Activated CD4-positive, CD25-positive, alpha-beta regulatory T cell (primary cell): ENCODE results near the gene BYSL.
A peak's percentile ranks its signal among the peaks of the same experiment; 100 is the strongest.
"Not testable (repeated sequence)": the region's sequence is repeated elsewhere in the genome, so short reads cannot be mapped to it uniquely, and the experiment has no call there.

Source experiments
- DNase-seq, 4 experiments: peaks; one replicate each; lab custom pipeline; 2025; lab: John Stamatoyannopoulos, UW

Gene BYSL

DNA sequence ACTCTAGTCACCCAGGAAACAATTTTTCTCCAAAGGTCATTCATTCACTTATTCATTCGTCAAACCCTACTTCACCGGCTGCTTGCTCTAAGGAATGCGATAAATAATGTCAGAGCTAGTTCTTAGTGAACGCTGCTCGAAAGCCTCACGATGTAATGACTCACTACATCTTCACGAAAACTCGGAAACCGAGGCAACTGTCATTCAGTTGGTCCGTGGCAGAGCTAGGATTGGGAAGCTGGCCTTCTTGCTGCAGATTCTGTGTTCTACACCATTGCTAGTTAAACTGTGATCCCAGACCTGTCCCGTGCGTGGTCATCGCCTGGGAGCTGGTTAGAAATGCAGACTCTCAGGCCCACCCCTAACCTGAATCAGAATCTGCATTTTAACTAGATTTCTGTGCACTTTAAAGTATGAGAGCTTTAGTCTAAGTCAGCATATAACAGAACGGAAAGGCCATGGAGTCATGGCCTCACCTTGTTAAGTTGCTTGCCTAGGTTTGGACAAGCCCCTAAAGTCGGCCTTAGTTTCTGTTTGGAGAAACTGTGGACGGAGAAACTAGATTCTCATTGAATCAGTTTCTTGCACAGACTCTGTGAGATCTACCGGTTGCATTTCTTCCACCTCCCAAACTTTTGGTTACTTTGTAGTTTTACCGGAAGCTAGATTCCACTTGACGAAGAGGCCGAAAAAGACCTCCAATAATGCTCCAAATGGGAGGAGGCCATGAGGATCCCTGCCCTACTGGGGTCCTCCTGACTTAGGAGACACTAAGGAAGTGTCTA, 21.0 kb downstream of the BYSL start:
- DNase-seq = no peak

GRCh38 chr6:41942882-41943281, 21.6 kb downstream of the BYSL start:
- DNase-seq = not testable (repeated sequence)

GRCh38 chr6:41943456-41943855, 22.2 kb downstream of the BYSL start:
- DNase-seq = no peak

- no peak for DNase-seq
Observed at GRCh38 chr6:41947581-41948220, 26.4 kb downstream of the BYSL start.

- DNase-seq = no peak
Observed at GRCh38 chr6:41954668-41955067, 33.4 kb downstream of the BYSL start.

- DNase-seq = no peak
Observed at GRCh38 chr6:41955412-41955811, 34.1 kb downstream of the BYSL start.

- DNase-seq = no peak
Observed at GRCh38 chr6:41957117-41957516, 35.8 kb downstream of the BYSL start.

DNA sequence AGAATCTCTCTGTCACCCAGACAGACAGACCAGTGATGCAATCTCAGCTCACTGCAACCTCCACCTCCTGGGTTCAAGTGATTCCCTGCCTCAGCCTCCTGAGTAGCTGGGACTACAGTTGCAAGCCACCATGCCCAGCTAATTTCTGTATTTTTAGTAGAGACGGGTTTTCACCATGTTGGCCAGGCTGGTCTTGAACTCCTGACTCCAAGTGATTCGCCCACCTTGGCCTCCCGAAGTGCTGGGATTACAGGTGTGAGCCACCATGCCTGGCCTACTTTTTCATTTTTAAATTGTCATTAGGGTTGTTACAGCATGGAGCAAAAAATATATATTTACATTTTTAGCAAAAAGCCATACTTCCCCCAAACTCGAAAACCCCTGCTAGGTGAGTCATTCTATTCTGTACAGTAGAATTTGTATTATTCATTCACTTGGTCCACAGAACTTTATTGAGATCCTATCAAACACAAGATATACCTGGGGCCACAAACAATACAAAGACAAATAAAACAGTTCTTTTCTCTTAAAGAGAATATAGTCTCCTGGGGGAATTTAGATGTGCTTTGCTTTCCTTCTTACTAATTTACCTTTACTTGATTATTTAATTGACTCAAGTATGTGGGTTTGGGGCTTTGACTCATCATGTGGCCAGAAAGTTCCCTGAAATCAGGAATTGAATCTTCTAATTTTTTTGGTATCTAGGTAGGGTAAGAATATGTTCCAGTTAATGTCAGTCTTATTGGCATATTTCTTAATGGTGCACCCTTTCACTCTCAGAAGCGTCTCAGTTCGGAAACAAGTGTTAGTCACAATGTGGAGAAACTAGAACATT, 36.9 kb downstream of the BYSL start:
- no peak for DNase-seq

- no peak for DNase-seq
Observed at GRCh38 chr6:41960028-41960427, 38.7 kb downstream of the BYSL start.

DNA sequence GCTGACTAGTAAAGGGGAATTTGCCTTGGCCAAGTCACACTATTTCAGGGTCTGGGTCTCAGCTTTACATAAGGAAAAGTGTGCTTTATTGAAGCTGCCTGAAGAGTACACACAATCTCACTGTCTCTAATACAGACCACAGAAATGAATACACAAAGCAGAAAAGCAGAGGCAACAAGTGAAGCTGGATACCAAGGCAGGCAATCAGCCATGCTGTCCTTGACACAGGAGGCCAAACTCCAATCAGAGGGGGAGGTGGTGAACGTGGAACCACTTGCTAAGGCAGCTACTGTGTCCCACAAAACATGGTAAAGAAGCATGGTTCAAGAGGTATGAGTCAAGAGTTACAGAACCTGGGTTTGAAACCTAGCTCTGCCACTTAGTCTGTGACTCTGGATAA, 42.1 kb downstream of the BYSL start:
- DNase-seq = no peak

GRCh38 chr6:41964201-41964887, 43.0 kb downstream of the BYSL start:
- DNase-seq = no peak

GRCh38 chr6:41965429-41966213, 44.3 kb downstream of the BYSL start:
- DNase-seq = no peak

DNA sequence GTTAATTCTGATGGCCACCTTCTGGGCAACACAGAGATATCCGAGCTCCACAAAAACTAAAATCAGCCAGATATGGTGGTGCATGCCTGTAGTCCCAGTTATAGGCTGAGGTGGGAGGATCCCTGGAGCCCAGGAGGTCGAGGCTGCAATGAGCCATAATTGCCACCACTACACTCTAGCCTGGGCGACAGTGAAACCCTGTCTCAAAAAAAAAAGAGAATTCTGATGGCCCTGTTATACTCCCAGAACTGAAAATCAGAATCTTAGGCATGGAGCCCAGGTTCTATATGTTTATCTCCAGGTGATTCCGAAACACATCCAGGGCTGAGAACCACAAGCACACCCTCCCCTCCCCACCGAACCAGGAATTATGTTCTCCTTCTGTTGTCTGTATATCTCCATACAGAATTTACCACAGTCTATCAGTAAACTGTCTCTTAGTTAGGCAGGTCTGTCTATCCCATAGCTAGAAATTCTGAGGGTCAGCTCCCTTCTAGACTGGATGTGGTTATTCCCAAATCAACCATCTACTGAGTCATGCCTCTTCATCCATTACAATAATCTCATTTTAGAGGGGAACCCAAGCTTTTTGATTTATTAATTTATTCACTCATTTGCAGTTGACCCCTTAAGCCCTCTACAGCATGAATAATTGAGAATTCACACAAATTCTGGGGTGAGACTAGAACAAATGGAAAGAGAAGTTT, 45.1 kb downstream of the BYSL start:
- DNase-seq = no peak

DNA sequence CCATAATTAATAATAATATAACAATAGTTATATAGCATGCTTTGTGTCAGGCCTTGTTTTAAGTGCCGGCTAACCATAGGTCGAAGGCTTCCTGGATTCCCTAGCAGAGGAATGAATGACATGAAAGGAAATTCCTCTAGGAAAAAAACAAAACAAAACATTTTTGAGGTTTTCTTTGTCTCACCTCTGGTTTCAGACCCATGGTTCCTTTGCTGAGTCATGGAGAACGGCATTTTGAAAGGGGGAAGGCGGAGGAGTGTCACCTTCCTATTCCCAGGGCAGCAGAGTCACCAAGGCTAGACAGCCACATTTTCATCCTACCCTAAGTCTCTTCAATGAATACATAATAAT, 45.6 kb downstream of the BYSL start:
- DNase-seq = no peak

GRCh38 chr6:41967312-41968287, 46.3 kb downstream of the BYSL start:
- DNase-seq = no peak

DNA sequence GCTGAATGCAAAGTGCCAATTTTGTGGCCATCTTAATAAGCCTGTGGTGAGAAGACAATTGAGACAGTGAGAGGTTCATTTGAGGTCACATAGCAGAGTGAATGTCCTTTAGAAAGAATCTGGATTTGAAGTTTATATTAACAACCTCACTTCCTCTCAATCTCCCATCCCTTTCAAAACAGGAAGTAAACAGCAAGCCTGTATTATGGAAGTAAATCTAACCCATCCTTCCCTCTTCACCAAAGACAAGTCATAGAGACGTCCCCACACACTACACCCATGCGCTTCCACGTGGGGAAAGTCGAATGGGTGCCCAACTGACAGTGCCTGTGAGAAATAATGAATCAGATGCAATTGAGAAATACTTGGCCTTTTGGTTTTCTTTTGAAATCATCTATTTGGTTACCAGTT, 49.1 kb downstream of the BYSL start:
- peak in 1 of 4 experiments; percentile 10 for DNase-seq

- DNase-seq = no peak
Observed at GRCh38 chr6:41972826-41973225, 51.5 kb downstream of the BYSL start.

DNA sequence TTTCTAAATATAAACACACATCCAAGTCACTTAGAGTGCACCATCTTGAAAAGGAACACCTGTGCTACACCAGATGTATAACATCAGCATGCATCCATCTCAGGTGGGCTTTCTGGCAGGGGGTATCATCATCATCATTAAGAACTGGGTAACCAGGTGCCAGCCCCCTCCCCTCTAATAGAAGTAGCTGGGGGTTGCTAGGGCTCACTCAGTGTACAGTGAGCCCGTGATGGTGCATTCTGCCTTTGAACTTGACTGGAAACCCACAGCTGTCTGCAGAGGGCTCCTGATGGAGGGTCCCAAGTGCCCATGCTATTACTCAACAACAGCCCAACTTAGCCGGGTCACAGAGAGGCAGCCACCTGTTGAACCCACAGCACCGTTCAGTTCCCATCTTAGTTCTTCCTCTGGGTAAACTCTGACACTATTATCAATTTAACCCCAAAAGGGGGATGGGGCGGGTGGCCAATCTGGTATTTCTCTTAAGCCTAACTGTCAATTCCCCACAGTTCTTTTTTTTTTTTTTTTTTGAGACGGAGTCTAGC, 53.1 kb downstream of the BYSL start:
- no peak for DNase-seq

DNA sequence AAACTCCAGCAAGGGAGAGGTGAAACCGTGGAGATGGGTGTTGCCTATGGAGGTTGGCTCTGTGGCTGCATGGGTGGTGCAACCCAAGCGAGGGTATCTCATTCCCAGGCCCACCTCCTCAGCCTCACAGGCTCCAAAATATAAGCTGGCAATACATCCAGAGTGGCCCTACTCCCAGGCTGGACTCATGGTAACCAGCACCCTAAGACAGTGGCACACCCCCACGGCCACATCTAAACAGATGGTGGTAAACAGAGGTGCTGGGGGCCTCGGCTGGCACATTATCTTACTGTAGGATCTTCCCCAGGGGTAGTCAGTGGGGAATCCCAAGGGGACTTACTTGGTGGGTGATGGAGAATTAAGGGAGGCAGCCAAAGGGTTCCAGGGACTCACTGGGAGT, 54.0 kb downstream of the BYSL start:
- no peak for DNase-seq
